Epithelial cell of esophagus (primary cell): ENCODE data around the gene PRRC2B.
"Not testable (repeated sequence)": the region's sequence is repeated elsewhere in the genome, so short reads cannot be mapped to it uniquely, and the experiment has no call there.

Source experiments
- DNase-seq: peaks from one replicate; pipeline ENCODE4 v3.0.0; 2010; ENCODE audit warnings: low read depth
- H3K4me3 ChIP-seq: 2 replicates; pipeline ENCODE4 v1.5.1; 2011; ENCODE audit warnings: mild to moderate bottlenecking, low read length, control low read depth
- TF ChIP-seq, protein P1 (sequence below): IDR thresholded peaks from 2 replicates; pipeline ENCODE4 v1.5.1; 2011; ENCODE audit warnings: low read depth, mild to moderate bottlenecking, low read length, control low read depth, inconsistent platforms; ENCODE audit not compliant: insufficient read depth; ENCODE audit errors: missing control alignments

PRRC2B gene

DNA sequence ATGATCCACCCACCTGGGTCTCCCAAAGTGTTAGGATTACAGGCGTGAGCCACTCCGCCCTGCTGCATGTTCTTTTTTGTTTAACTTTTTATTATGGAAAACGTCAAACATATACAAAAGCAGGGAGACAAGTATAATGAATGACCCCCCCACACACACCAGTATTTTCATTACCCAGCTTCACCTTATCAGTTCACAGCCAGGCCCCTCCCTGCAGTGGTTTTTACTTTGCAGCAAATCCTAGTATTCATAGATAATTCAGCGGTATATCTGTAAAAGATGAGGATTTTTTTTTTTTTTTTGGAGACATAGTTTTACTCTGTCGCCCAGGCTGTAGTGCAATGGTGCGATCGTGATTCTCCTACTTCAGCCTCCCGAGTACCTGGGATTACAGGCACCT is 111.1 kb downstream of the PRRC2B start:
- TF ChIP-seq, protein P1, sequence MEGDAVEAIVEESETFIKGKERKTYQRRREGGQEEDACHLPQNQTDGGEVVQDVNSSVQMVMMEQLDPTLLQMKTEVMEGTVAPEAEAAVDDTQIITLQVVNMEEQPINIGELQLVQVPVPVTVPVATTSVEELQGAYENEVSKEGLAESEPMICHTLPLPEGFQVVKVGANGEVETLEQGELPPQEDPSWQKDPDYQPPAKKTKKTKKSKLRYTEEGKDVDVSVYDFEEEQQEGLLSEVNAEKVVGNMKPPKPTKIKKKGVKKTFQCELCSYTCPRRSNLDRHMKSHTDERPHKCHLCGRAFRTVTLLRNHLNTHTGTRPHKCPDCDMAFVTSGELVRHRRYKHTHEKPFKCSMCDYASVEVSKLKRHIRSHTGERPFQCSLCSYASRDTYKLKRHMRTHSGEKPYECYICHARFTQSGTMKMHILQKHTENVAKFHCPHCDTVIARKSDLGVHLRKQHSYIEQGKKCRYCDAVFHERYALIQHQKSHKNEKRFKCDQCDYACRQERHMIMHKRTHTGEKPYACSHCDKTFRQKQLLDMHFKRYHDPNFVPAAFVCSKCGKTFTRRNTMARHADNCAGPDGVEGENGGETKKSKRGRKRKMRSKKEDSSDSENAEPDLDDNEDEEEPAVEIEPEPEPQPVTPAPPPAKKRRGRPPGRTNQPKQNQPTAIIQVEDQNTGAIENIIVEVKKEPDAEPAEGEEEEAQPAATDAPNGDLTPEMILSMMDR, result no peak
- no peak for DNase-seq
- H3K4me3 ChIP-seq, result no peak overlapping the region

DNA sequence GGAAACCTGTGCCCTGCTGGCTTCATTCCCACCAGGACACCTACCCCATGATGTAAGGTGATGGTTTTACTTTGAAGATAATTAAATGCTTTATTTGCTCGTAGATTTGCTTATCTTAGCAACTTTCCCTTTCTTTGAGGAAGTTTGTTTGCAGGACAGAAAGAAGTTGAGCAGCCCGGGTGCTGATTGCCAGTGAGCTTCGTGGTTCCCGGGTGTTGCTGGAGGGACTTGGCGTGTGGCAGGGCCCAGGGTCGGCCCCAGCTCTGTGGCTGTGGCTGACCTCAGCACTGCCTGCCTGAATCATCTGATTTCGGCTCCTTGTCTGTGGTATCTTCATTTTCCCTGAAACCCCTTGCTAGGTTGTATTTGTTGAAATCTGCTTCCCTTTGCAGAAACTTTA is 117.5 kb downstream of the PRRC2B start:
- TF ChIP-seq, protein P1, result no peak
- DNase-seq, result no peak
- no peak overlapping the region for H3K4me3 ChIP-seq

DNA sequence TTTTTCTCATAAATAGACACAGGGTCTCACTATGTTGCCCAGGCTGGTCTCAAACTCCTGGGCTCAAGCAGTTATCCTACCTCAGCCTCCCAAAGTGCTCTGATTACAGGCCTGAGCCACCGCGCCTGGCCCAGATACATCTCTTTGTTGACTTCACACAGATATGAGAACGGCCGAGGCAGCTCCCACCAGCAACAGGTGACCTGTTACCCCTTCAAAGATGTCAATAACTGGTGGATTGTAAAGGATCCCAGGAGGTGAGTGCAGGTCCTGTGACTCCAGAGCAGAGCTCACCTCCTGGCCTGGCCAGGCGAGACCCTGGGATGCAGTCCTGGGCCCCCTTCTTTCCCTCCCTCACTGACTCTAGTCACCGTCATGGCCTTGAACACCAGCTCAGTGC is 118.0 kb downstream of the PRRC2B start:
- no peak for DNase-seq
- no peak overlapping the region for H3K4me3 ChIP-seq
- TF ChIP-seq, protein P1, result no peak

DNA sequence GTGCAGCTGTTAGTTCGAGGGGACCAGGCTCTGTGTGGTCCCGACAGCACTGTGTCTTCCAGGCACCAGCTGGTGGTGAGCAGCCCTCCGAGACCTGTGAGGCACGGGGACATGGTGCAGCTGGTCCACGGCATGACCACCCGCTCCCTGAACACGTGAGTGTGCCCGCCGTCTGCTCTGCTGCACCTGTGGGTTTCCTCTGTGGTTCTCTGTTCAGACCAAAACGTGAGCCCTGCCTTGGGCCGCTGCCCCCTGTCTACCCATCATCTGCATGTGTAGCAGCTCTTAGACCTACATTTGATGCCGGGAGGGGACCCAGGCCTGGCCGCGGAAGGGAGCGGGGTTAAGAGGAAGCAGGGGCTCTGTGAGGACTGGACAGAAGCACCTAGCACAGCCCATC is 119.3 kb downstream of the PRRC2B start:
- DNase-seq, result no peak
- no peak overlapping the region for H3K4me3 ChIP-seq
- TF ChIP-seq, protein P1, result no peak

DNA sequence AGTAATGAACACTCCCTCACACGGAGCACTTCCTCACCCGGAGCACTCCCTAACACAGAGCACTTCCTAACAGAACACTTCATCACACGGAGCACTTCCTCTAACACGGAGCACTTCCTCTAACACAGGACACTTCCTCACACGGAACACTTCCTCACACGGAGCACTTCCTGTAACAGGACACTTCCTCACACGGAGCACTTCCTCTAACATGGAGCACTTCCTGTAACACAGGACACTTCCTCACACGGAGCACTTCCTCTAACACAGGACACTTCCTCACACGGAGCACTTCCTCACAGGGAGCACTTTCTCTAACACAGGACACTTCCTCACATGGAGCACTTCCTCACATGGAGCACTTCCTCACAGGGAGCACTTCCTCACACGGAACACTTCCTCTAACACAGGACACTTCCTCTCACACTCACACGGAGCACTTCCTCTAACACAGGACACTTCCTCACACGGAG is 121.7 kb downstream of the PRRC2B start:
- H3K4me3 ChIP-seq, DNase-seq: not testable (repeated sequence)

DNA sequence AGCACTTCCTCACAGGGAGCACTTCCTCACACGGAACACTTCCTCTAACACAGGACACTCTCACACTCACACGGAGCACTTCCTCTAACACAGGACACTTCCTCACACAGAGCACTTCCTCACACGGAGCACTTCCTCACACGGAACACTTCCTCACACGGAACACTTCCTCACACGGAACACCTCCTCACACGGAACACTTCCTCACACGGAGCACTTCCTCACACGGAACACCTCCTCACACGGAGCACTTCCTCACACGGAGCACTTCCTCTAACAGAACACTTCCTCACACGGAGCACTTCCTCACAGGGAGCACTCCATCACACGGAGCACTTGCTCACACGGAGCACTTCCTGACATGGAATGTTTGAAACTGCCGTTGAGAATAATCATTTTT is 122.2 kb downstream of the PRRC2B start:
- no peak overlapping the region for H3K4me3 ChIP-seq
- TF ChIP-seq, protein P1, result no peak
- no peak for DNase-seq

DNA sequence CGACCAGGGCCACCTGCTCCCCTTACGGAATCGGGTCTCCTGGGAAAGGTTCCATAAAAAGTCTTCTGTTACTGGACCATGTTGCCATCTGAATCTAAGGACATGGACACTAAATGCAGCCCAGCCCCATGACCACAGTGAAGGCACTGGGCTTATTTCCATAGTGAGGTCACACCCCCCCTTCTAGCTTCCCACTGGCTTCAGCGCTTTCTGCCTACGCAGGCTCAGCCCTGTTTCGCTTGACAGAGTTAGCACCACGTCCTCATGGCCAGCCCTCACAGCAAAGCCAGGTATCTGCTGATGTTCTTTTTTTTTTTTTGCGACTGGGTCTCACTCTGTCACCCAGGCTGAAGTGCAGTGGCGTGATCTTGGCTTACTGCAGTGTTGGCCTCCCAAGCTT is 123.0 kb downstream of the PRRC2B start:
- DNase-seq, result no peak
- no peak overlapping the region for H3K4me3 ChIP-seq
- TF ChIP-seq, protein P1, result no peak

DNA sequence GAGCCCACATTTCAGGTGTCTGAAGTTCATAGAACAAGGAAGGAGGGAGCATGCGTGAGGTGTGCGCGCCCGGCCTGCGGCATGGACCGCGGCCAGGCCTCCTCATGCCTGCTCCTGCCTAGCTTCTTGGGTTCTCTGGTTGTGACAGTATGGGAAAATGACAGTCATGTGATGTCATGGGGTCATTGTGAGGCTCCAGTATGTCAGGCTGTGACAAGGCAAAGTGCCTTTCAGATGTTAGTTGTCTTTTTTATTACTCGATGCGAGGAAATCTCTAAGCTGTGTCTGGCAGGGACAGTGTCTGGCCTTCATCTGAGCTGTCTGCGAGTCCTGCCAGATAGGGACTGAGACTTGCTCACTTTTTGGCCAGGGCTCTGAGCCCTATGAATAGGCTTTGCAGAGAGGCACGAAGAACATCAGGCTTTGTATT is 123.9 kb downstream of the PRRC2B start:
- no peak overlapping the region for H3K4me3 ChIP-seq
- no peak for DNase-seq
- TF ChIP-seq, protein P1, result no peak
